Uterus (tissue), 4 donors: Measurements from ENCODE around the gene WWOX. TPM values are rescaled to one million over a fixed set of nuclear protein-coding genes. Genes with fewer than 3 reads are reported as not detected.

Source experiments
- DNase-seq, 2 donors: peaks; one replicate each; pipeline ENCODE4 v3.0.0-alpha.2; 2019 to 2020
- H3K27ac ChIP-seq, 2 donors: fragments of 200-600 bp; sonication (generic); 1 replicate in 1 of 2; 2 replicates in 1 of 2; pipeline ENCODE4 v1.5.1; 2016 to 2018
- H3K27me3 ChIP-seq, 2 donors: fragments of 200-600 bp; sonication (generic); one replicate each; pipeline ENCODE4 v1.5.1; 2018 to 2019; ENCODE audit warnings: control low read depth in 1 of 2
- H3K36me3 ChIP-seq, 2 donors: fragments of 200-600 bp; sonication (generic); one replicate each; pipeline ENCODE4 v1.5.1; 2019; ENCODE audit warnings: control low read depth in 1 of 2
- H3K4me1 ChIP-seq, 2 donors: fragments of 200-600 bp; sonication (generic); one replicate each; pipeline ENCODE4 v1.5.1; 2018 to 2019; ENCODE audit warnings: control low read depth in 1 of 2
- H3K4me3 ChIP-seq, 2 donors: fragments of 200-600 bp; sonication (generic); 1 replicate in 1 of 2; 2 replicates in 1 of 2; pipeline ENCODE4 v1.5.1; 2018 to 2019; ENCODE audit warnings: mild to moderate bottlenecking in 1 of 2
- H3K9me3 ChIP-seq, 2 donors: fragments of 200-600 bp; sonication (generic); one replicate each; pipeline ENCODE4 v1.5.1; 2019; ENCODE audit warnings: control low read depth in 1 of 2
- CTCF ChIP-seq, 4 experiments: fragments of 200-600 bp in 2 of 4; fragments of 450-650 bp in 2 of 4; sonication (generic) in 2 of 4; IDR thresholded peaks; one replicate each; pipeline ENCODE4 v1.5.1; 2016 to 2019; ENCODE audit warnings: antibody characterized with exemption in 4 of 4, mild to moderate bottlenecking in 2 of 4, moderate library complexity in 1 of 4
- POLR2A ChIP-seq, 2 donors: fragments of 450-650 bp; IDR thresholded peaks; one replicate each; pipeline ENCODE4 v1.6.1; 2016; ENCODE audit warnings: antibody characterized with exemption in 2 of 2, mild to moderate bottlenecking in 1 of 2, moderate library complexity in 1 of 2
- intact Hi-C: fragments of 100-400 bp; cut with DNase I; formaldehyde crosslinking; loops from one replicate; pipeline ENCODE4 v1.15.1; 2023; ENCODE audit warnings: low total_unique reads
- total RNA-seq, 4 donors: library from RNA; depleted of rRNA in 3 of 4; stranded (reverse); fragments of >200 nt in 3 of 4; gene quantifications; one replicate each; pipeline versions ENCODE4 v1.1.0 to v1.2.4, GENCODE V29; 2014 to 2023
- donor health status: DM: yes; HTN: yes; CAD: no.

WWOX gene
- total RNA-seq, 4 donors from 2014 or later = 34.1 to 99.9 (median 55.8) TPM

DNA sequence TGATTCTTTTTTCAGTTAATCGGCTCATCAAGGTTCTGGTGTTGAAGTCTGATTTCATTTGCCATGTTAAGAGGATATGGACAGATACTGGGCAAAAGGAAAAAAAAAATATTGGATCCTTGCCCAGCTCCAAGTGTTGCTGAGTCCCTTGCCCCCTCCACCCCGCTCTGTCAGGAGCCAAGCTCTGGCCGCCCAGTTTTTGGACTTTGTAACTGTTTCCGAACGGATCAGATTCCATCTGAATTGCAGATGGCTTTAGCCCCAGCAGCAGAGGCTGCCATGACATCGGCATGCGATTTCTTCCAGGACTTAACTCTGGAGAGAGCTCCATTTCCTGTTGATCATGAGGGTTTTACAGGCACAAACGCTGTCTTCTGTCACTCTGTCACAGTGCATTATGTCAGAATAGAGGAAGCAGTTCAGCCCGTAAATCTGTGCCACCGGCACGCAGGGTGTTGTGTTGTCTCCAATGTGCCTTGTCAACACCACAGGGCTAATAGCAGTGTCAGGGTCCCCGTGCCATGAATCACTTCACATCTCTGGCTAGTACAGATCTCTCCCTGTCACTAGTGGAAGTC lies 885.5 kb downstream of the WWOX start:
- no peaks in the 10 kb centered on the region for H3K4me1 ChIP-seq
- H3K27me3 ChIP-seq = no peaks in the 10 kb centered on the region
- intact Hi-C loops = no loop called here
- H3K27ac ChIP-seq = no peak overlapping the region
- no peak for DNase-seq
- H3K4me3 ChIP-seq = no peak overlapping the region
- TF ChIP-seq CTCF (IDR thresholded peaks at IDR 0.05) = no peak
- no peak for TF ChIP-seq POLR2A (IDR thresholded peaks at IDR 0.05)
- no peaks in the 10 kb centered on the region for H3K9me3 ChIP-seq
- H3K36me3 ChIP-seq = no peaks in the 10 kb centered on the region

- Histone ChIP-seq H3K9me3 (no peaks in the 10 kb centered on the region), H3K4me1 (no peaks in the 10 kb centered on the region), H3K4me3 (no peak overlapping the region), H3K36me3 (no peaks in the 10 kb centered on the region), H3K27me3 (no peaks in the 10 kb centered on the region), H3K27ac (no peak overlapping the region)
- DNase-seq = no peak
- TF ChIP-seq CTCF (IDR thresholded peaks at IDR 0.05) (no peak), POLR2A (IDR thresholded peaks at IDR 0.05) (no peak)
- intact Hi-C loops = no loop called here
These were observed 886.5 kb downstream of the WWOX start for GRCh38 chr16:78985716-78986605.

DNA sequence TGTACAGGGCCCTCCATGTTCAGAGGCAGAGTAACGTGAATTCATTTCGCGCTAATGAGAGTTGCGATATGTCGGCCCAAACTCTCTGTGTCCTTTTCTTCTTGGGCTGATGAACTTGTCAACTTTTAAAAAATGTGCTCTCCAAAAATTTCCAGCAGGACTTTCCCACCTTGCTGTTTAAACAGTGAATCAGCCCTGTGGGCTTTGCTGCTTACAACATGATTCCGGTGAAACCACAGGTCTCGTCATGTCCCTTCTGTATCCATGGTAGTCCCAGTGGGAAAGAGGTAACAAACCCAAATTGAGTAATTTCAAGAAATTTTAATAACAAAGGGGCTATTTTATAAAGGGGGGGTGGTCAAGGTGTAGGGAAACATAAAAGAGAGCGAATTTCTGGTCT lies 888.2 kb downstream of the WWOX start:
- H3K27me3 ChIP-seq = no peaks in the 10 kb centered on the region
- H3K9me3 ChIP-seq = no peaks in the 10 kb centered on the region
- no peaks in the 10 kb centered on the region for H3K36me3 ChIP-seq
- no peak overlapping the region for H3K4me3 ChIP-seq
- TF ChIP-seq CTCF (IDR thresholded peaks at IDR 0.05) (no peak), POLR2A (IDR thresholded peaks at IDR 0.05) (no peak)
- intact Hi-C loops = no loop called here
- DNase-seq = no peak
- no peak overlapping the region for H3K27ac ChIP-seq
- no peaks in the 10 kb centered on the region for H3K4me1 ChIP-seq

DNA sequence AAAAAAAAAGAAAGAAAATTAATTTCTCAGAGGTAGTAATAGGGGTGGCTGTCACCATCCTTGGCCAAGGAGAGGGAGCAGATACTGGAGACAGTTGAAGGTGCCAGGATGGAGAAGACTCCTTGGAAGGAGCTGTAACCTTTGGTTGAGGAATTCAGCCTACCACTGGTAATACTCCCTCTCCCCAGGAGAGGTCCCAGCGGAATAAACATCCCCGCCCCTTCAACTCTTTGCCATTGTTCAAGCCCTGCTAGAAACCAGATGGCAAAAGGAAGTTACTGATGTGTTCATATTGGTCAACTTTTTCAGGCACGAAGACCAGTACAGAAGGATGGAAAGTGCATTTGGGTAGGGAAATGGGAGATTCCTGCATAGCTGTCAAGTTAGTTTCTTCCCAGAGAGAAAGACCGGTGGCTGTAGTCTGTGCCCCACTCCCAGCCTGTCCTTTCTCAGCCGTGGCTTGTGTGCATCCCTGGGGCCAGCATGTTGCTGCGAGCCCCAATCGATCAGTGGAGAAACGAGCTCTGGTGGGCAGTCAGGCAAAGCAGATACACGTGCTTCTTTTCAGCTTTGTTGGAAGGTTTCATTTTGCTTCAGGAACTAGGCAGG lies 889.0 kb downstream of the WWOX start:
- TF ChIP-seq CTCF (IDR thresholded peaks at IDR 0.05) = no peak
- TF ChIP-seq POLR2A (IDR thresholded peaks at IDR 0.05) = no peak
- H3K4me1 ChIP-seq = no peaks in the 10 kb centered on the region
- H3K36me3 ChIP-seq = no peaks in the 10 kb centered on the region
- H3K4me3 ChIP-seq = no peak overlapping the region
- DNase-seq = no peak
- H3K9me3 ChIP-seq = no peaks in the 10 kb centered on the region
- H3K27ac ChIP-seq = no peak overlapping the region
- no peaks in the 10 kb centered on the region for H3K27me3 ChIP-seq
- intact Hi-C loops = no loop called here

DNA sequence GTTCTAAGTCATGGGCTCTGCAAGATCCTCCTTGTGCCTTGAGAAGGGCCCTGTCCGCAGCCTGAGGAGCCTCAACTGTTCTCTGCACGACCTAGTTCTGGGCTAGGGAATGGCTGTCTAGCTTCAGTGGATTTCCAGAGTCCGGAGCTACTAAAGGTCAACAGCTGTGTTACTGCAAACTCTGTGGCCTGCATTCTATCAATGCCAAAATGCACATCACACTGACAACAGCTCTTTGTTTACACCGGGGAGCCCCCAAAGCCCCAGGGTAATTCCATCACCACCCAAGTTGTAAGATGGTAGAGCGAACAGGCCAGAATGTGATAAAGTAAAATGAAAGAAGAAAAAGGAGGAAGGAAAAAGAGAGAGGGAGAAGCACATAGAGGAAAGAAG lies 890.9 kb downstream of the WWOX start:
- H3K9me3 ChIP-seq = no peaks in the 10 kb centered on the region
- intact Hi-C loops = no loop called here
- DNase-seq = no peak
- no peak overlapping the region for H3K27ac ChIP-seq
- no peaks in the 10 kb centered on the region for H3K27me3 ChIP-seq
- TF ChIP-seq CTCF (IDR thresholded peaks at IDR 0.05) = no peak
- no peak for TF ChIP-seq POLR2A (IDR thresholded peaks at IDR 0.05)
- no peak overlapping the region for H3K4me3 ChIP-seq
- H3K4me1 ChIP-seq = no peaks in the 10 kb centered on the region
- H3K36me3 ChIP-seq = no peaks in the 10 kb centered on the region
